Jurkat, Clone E6-1 (cell line): ENCODE results near the gene RASSF6.
"Not testable (repeated sequence)": the region's sequence is repeated elsewhere in the genome, so short reads cannot be mapped to it uniquely, and the experiment has no call there.

Experiments
- DNase-seq: peaks from one replicate; pipeline ENCODE4 v3.0.0-alpha.2; 2011; ENCODE audit warnings: low read depth, low spot score
- H3K4me3 ChIP-seq: 2 replicates; pipeline ENCODE4 v1.5.1; 2011; ENCODE audit warnings: mild to moderate bottlenecking, low read length, control low read depth, moderate library complexity

The RASSF6 gene

GRCh38 chr4:73588613-73589012, 31.6 kb downstream of the RASSF6 start:
- no peak for DNase-seq
- no peak overlapping the region for H3K4me3 ChIP-seq

- DNase-seq, result no peak
- no peak overlapping the region for H3K4me3 ChIP-seq
Observed at GRCh38 chr4:73586666-73587065, 33.6 kb downstream of the RASSF6 start.

GRCh38 chr4:73586040-73586439, 34.2 kb downstream of the RASSF6 start:
- DNase-seq, result no peak
- no peak overlapping the region for H3K4me3 ChIP-seq

- DNase-seq, result no peak
Observed at GRCh38 chr4:73585345-73585744, 34.9 kb downstream of the RASSF6 start.

GRCh38 chr4:73583666-73584065, 36.6 kb downstream of the RASSF6 start:
- no peak overlapping the region for H3K4me3 ChIP-seq
- no peak for DNase-seq

More at GRCh38 chr4:73585345-73585744, 34.9 kb downstream of the RASSF6 start:
- H3K4me3 ChIP-seq, result no peak overlapping the region

- H3K4me3 ChIP-seq, result no peak overlapping the region
Observed at GRCh38 chr4:73577371-73577770, 42.9 kb downstream of the RASSF6 start.

DNA sequence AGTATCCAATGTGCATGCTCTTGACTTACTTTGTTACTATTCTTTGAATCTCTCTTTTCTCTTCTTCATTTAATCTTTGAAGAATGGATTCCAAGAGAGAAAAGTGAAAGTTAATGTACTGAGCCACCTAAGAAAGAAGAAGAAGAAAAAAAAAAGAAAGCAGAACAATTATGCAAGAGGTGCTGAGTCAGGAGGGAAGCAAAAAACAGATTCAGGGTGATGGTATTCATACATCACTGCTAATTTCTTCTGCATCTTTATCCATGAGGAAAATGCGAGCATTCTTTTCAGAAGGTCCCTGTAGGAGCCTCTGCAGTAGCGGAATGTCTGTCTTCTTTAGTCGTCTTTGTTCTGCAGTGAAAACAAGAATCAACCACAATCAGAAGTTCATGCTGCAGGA, 43.9 kb downstream of the RASSF6 start:
- H3K4me3 ChIP-seq, result no peak overlapping the region

More at GRCh38 chr4:73577371-73577770, 42.9 kb downstream of the RASSF6 start:
- DNase-seq, result no peak

GRCh38 chr4:73575660-73576059, 44.6 kb downstream of the RASSF6 start:
- DNase-seq, result no peak

More for the DNA sequence above, 43.9 kb downstream of the RASSF6 start:
- no peak for DNase-seq

GRCh38 chr4:73573794-73574528, 46.3 kb downstream of the RASSF6 start:
- H3K4me3 ChIP-seq, result no peak overlapping the region
- peak; percentile 54 for DNase-seq

More at GRCh38 chr4:73575660-73576059, 44.6 kb downstream of the RASSF6 start:
- H3K4me3 ChIP-seq, result no peak overlapping the region

GRCh38 chr4:73550865-73551264, 69.4 kb downstream of the RASSF6 start:
- DNase-seq, H3K4me3 ChIP-seq: not testable (repeated sequence)

GRCh38 chr4:73544620-73545019, 75.6 kb downstream of the RASSF6 start:
- H3K4me3 ChIP-seq, result no peak overlapping the region
- no peak for DNase-seq

DNA sequence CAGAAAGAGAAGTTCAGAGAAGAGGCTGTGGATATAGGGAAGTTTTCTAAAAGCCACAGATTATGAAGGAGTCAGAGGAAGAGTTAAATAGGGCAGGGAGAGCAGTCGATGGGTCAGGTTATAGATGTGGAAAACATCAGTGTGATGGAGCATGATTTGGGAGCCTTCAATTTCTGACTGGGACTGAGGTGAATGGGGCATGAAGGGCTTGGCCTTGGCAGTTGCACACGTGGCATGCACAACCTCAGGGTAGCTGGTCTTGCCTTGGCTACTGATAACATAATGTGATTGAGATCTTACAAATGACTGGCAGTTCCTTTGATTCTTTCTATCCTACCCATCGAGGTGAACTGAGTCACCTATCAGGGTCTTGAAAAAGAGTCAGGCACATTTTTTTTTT, 79.0 kb downstream of the RASSF6 start:
- no peak for DNase-seq
- no peak overlapping the region for H3K4me3 ChIP-seq

GRCh38 chr4:73540826-73541225, 79.4 kb downstream of the RASSF6 start:
- no peak for DNase-seq
- no peak overlapping the region for H3K4me3 ChIP-seq

DNA sequence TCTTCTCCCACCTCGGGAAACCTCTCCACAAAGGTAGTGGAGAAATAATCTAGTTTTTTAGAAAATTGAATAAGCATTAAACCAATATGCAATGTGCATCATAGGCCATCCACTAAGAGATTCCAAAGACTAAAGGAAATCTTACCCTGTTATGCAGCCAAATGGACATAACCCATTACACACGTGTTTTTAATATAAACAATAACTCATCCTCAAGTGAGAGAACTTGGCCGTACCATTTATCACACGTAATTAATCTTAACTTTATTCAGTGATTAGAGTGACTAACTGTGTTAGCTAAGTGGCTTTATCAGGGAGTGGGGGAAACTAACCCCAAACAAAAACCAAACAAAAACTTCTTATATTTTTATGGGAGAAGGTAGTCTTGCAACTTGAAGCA, 80.8 kb downstream of the RASSF6 start:
- no peak for DNase-seq
- no peak overlapping the region for H3K4me3 ChIP-seq

DNA sequence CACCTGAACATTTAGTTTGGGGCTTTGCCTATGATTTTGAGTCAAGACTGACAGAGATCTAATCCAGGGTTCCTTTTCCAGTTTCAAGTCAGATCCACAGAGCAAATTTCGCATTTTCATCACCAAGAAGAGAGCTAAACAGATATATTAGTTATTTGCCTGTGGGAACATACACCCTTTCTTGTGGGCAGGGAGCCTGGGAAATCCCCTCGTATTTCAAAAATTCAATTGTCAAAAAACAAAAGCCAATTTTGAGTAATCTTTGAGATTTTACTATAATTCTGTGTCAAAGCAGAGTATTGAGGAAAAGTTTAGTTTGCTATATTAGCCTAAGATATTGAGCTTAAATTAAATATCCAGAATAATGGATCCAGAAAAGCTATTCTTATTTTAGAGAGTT, 82.1 kb downstream of the RASSF6 start:
- no peak overlapping the region for H3K4me3 ChIP-seq
- no peak for DNase-seq

DNA sequence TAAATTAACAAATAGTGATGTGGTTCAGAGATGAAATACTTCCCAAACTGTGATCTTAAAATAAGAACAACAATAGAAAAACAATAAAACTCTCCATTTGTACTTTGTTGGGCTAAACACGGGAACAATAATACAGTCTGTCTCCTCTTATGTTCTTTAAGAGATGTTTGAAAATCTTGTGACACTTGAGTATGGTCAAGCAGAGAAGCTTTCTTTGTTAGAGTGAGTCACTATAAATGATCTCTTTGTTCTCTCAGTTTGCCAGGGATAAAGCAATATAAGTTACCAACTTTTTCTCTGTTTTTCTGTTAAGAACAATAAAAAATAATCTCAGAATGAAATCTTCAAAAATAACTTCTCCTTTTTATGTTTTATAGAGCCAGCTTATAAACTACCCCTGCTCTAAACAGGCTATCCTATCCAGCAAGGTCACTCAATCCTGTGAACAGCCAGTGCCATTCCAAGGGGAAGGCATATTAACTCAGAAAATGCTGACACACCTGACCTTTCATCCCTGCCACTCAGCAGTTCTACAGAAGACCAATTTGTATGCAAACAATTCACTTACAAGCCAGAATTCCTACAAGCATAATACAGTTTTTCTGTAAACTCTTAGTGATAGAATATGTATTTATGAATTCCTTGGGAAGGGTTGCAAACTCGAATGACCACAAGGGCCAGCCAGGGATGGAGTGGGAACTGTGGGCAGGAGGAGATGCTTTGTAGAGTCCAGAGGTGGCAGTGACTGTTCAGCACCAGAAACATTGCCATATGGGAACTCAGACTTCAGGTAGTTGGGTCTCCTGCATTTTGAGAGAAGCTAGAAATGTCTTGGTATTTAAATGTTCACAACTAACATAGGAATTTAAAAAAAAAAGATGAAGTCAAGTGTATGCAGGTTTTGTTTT, 86.5 kb downstream of the RASSF6 start:
- no peak for DNase-seq

DNA sequence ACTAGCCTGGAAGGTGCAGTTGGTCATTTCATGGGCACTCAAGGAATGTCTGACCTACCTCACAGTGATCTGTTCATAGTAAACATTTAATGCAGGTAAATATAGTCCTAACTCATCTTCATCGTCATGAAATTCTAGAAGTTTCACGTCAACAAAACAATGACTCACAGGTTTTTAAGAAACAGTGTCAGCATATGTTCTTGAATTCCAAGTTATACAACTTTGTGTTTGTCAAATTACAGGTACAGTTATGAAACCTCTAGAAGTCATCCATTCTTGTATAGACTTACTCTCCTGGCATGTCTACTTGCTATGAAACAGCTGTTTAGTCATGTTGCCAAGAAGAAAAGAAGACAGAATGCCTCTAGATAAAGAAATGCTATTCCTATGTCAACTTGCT, 92.1 kb downstream of the RASSF6 start:
- H3K4me3 ChIP-seq, result no peak overlapping the region
- no peak for DNase-seq

More for the DNA sequence above, 86.5 kb downstream of the RASSF6 start:
- no peak overlapping the region for H3K4me3 ChIP-seq

DNA sequence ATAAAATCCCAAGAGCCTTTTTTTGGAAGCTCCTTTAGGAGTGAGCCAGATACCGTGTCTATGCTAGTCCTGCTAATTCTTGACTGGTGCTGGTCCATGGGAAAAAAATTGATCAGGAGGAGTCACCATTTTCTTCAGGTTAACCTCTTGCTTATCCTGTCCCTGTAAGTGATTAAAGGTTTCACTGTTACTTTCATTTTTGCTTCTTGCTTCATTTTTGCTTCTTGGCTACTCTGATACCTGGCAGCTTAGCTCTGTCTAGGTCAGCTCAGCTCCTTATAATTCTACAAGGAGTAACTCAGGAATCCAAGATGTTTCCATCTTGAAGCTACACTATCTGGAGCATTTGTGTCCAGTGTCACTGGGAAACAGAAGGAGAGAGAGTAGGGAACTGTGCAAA, 93.0 kb downstream of the RASSF6 start:
- DNase-seq, result no peak
- H3K4me3 ChIP-seq, result no peak overlapping the region

DNA sequence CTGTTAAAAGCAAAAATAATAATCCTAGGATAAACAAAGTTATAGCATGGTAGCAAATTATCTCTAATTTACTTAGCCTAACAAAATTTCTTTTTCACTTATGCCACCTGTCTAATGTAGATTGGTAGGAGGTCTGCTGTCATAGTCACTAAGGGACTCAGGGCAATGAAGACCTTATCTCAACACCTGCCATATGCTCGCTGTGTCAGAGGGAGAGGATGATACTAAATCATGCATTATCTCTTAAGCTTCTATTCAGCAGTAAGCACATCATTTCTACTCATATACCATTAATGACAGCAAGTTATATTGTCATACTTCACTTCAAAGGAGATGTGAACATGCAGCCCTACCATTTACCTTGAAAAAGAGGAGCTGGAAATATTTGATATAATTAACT, 94.6 kb downstream of the RASSF6 start:
- H3K4me3 ChIP-seq, result no peak overlapping the region
- no peak for DNase-seq

DNA sequence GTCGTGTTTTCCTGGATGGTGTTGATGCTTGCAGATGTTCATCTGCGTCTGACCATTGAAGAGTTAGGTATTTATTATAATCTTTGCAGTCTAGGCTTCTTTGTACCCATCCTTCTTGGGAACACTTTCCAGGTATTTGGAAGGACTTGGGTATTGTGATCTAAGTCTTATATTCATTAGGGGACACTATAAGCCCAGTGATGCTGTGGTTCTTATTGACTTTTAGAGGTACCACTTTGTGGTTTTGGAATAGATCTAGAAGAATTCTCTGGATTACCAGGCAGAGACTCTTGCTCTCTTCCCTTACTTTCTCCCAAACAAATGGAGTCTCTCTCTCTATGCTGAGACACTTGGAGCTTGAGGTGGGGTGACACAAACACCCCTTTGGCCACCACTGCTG, 97.1 kb downstream of the RASSF6 start:
- no peak overlapping the region for H3K4me3 ChIP-seq
- no peak for DNase-seq
